GM23338 (cell line): Measurements from ENCODE around the gene PRDM2. TPM values are rescaled to one million over a fixed set of nuclear protein-coding genes. Genes with fewer than 3 reads are reported as not detected.

Source experiments
- ATAC-seq: fragments of 200-7000 bp; cut with Tn5 transposase; 3 replicates; pipeline ENCODE4 v1.9.1; 2020
- DNase-seq: peaks from one replicate; pipeline ENCODE4 v3.0.0-alpha.2; 2015; ENCODE audit warnings: low spot score
- H2AFZ ChIP-seq: fragments of 200-600 bp; sonication (generic); 2 replicates; pipeline ENCODE4 v1.8.0; 2016; ENCODE audit warnings: antibody characterized with exemption, mild to moderate bottlenecking, moderate library complexity
- H3F3A ChIP-seq: fragments of 200-600 bp; sonication (generic); replicated peaks from 2 replicates; pipeline ENCODE4 v1.8.0; 2017; ENCODE audit warnings: antibody characterized with exemption, mixed run types, low read depth
- H3K27ac ChIP-seq: fragments of 200-600 bp; sonication (generic); 2 replicates; pipeline ENCODE4 v1.6.1; 2016; ENCODE audit warnings: low read depth
- H3K27me3 ChIP-seq: fragments of 200-600 bp; sonication (generic); 2 replicates; pipeline ENCODE4 v1.8.0; 2016; ENCODE audit warnings: mild to moderate bottlenecking, mixed run types, moderate library complexity; ENCODE audit not compliant: insufficient read depth
- H3K36me3 ChIP-seq: fragments of 200-600 bp; sonication (generic); 2 replicates; pipeline ENCODE4 v1.8.0; 2016; ENCODE audit warnings: mild to moderate bottlenecking; ENCODE audit not compliant: insufficient read depth
- H3K4me1 ChIP-seq: fragments of 200-600 bp; sonication (generic); 2 replicates; pipeline ENCODE4 v1.8.0; 2016; ENCODE audit warnings: mild to moderate bottlenecking, moderate library complexity; ENCODE audit not compliant: insufficient read depth
- H3K4me2 ChIP-seq: fragments of 200-600 bp; sonication (generic); 2 replicates; pipeline ENCODE4 v1.7.1; 2017; ENCODE audit warnings: mixed run types
- H3K4me3 ChIP-seq: fragments of 200-600 bp; sonication (generic); 2 replicates; pipeline ENCODE4 v1.6.1; 2016; ENCODE audit warnings: mixed run types
- H3K79me2 ChIP-seq: fragments of 200-600 bp; sonication (generic); replicated peaks from 2 replicates; pipeline ENCODE4 v1.8.0; 2017; ENCODE audit warnings: mild to moderate bottlenecking; ENCODE audit not compliant: insufficient read depth
- H3K9me2 ChIP-seq: fragments of 200-600 bp; sonication (generic); 2 replicates; pipeline ENCODE4 v1.8.0; 2017; ENCODE audit not compliant: insufficient read depth
- H4K20me1 ChIP-seq: fragments of 200-600 bp; sonication (generic); replicated peaks from 2 replicates; pipeline ENCODE4 v1.8.0; 2017; ENCODE audit warnings: mild to moderate bottlenecking; ENCODE audit not compliant: insufficient read depth
- H3K27ac Mint-ChIP-seq: 2 replicates; pipeline ENCODE4 v1.8.0; 2020; ENCODE audit warnings: inconsistent platforms, mild to moderate bottlenecking, moderate library complexity, mixed read lengths
- H3K27me3 Mint-ChIP-seq: 3 replicates; pipeline ENCODE4 v1.8.0; 2022; ENCODE audit warnings: low read depth, mild to moderate bottlenecking, moderate library complexity, mixed read lengths, inconsistent platforms; ENCODE audit not compliant: insufficient read depth, poor library complexity
- H3K36me3 Mint-ChIP-seq: 3 replicates; pipeline ENCODE4 v1.8.0; 2021; ENCODE audit warnings: low read depth, mild to moderate bottlenecking, inconsistent platforms, moderate library complexity, mixed read lengths
- H3K4me1 Mint-ChIP-seq: 3 replicates; pipeline ENCODE4 v1.8.0; 2020; ENCODE audit warnings: mild to moderate bottlenecking, inconsistent platforms, mixed read lengths
- H3K4me3 Mint-ChIP-seq: 3 replicates; pipeline ENCODE4 v1.8.0; 2021; ENCODE audit warnings: moderate library complexity, mild to moderate bottlenecking, inconsistent platforms, mixed read lengths
- H3K9me3 Mint-ChIP-seq: 3 replicates; pipeline ENCODE4 v1.8.0; 2020; ENCODE audit warnings: moderate library complexity, mild to moderate bottlenecking, inconsistent platforms, mixed read lengths
- CREB1 ChIP-seq: fragments of 250-450 bp; sonication (Bioruptor Pico); IDR thresholded peaks from 2 replicates; pipeline ENCODE4 v1.5.0; 2020; ENCODE audit warnings: low read depth, mild to moderate bottlenecking, moderate library complexity
- ETS1 ChIP-seq: IDR thresholded peaks from 2 replicates; pipeline ENCODE4 v1.6.1; 2016; ENCODE audit warnings: antibody characterized with exemption
- EZH2phosphoT487 ChIP-seq: fragments of 200-600 bp; sonication (generic); IDR thresholded peaks from one replicate; pipeline ENCODE4 v1.8.1; 2018; ENCODE audit warnings: antibody characterized with exemption; ENCODE audit not compliant: unreplicated experiment
- JUNB ChIP-seq: IDR thresholded peaks from one replicate; pipeline ENCODE4 v1.6.1; 2016; ENCODE audit warnings: antibody characterized with exemption; ENCODE audit not compliant: unreplicated experiment
- NANOG ChIP-seq: IDR thresholded peaks from 2 replicates; pipeline ENCODE4 v1.6.1; 2016; ENCODE audit warnings: antibody characterized with exemption, borderline replicate concordance
- POLR2AphosphoS5 ChIP-seq: IDR thresholded peaks from 2 replicates; pipeline ENCODE4 v1.6.1; 2016; ENCODE audit warnings: antibody characterized with exemption, low read depth
- REST ChIP-seq: IDR thresholded peaks from one replicate; pipeline ENCODE4 v1.6.1; 2018; ENCODE audit warnings: antibody characterized with exemption; ENCODE audit not compliant: unreplicated experiment
- STAT1 ChIP-seq: IDR thresholded peaks from one replicate; pipeline ENCODE4 v1.6.1; 2016; ENCODE audit warnings: antibody characterized with exemption; ENCODE audit not compliant: unreplicated experiment
- ZNF114 ChIP-seq: fragments of 250-450 bp; sonication (Bioruptor Pico); IDR thresholded peaks from 2 replicates; pipeline ENCODE4 v1.5.0; 2020; ENCODE audit warnings: mild to moderate bottlenecking, moderate library complexity
- ZNF462 ChIP-seq: fragments of 250-450 bp; sonication (Bioruptor Pico); IDR thresholded peaks from 2 replicates; pipeline ENCODE4 v1.5.0; 2020; ENCODE audit warnings: mild to moderate bottlenecking, moderate library complexity
- polyA plus RNA-seq: library from polyadenylated mRNA; unstranded; fragments of >200 nt; fragmentation: Nextera tagmentation; extraction: Ambion mirVana; gene quantifications from 2 replicates; pipeline ENCODE4 v1.2.1, GENCODE V29; 2016
- total RNA-seq: library from RNA; depleted of rRNA; stranded (reverse); fragments of >200 nt; shearing (Covaris generic); gene quantifications from 2 replicates; pipeline ENCODE4 v1.2.3, GENCODE V29; 2014

The PRDM2 gene
- total and polyA plus RNA-seq, 2 experiments from 2014 or later: 11.6 to 28.3 TPM

DNA sequence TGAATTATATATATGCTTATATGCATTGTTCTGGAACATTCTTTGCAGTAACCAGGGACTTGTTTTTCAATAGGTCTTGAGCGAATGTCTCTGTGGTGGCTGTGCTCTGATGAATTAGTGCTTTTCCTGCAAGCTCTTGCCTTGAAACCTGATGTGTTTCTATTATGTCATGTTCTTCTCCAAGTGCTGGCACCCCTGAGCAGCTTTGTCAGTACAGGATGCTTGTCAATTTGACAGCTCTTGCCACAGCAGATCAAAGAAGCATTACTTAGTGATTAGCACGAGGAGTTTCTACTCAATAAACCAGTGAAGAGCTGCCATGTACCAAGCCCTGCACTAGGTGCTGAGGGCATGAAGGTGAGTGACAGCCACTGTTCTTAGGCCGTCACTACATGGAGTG is 171.9 kb downstream of the PRDM2 start (continued):
- TF ChIP-seq REST (no peak), ETS1 (no peak), EZH2phosphoT487 (no peak)

DNA sequence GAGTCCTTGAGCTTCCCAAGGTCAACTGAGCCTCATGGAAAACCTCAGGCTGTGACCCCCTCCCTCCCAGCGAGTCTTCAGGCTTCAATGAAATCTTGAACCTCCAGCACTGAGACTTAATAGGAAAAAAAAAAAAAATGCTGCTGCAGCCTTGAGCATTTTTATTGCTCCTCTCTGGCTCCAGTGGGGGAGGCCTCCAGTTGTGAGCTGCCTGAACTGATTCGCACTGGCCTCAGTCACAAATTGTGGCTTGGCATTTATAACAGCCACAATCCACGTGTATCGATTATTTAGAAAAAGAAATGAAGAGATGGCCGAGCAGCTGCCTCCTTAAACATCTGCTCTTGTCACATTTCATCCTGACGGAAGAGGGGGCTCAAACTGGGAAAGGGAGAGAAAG is 173.0 kb downstream of the PRDM2 start:
- Mint-ChIP-seq H3K27ac (no peak overlapping the region), H3K36me3 (peaks cover 2% of the 10 kb centered on the region; the same call in 1 of the 3 replicates), H3K4me1 (peaks cover 6% of the 10 kb centered on the region), H3K9me3 (peaks cover 2% of the 10 kb centered on the region; the same call in 2 of the 3 replicates), H3K4me3 (no peak overlapping the region), H3K27me3 (peaks cover 10% of the 10 kb centered on the region)
- Histone ChIP-seq H3K4me2 (0 out of 2 replicates have a peak overlapping the region, but pooled peaks have one; percentile 20), H3K9me2 (no peaks in the 10 kb centered on the region), H3K4me3 (no peak overlapping the region), H3K4me1 (no peaks in the 10 kb centered on the region), H3K27ac (no peak overlapping the region), H3K36me3 (no peaks in the 10 kb centered on the region), H4K20me1 (no peaks in the 10 kb centered on the region), H3F3A (no peaks in the 10 kb centered on the region), H3K27me3 (no peaks in the 10 kb centered on the region), H3K79me2 (no peaks in the 10 kb centered on the region), H2AFZ (no peak overlapping the region; the same call in 1 of the 2 replicates)
- TF ChIP-seq JUNB: no peak
- TF ChIP-seq POLR2AphosphoS5: no peak
- no peak for TF ChIP-seq ZNF462 (CRISPR knock-in tag)
- TF ChIP-seq CREB1: no peak
- TF ChIP-seq REST: no peak
- no peak for TF ChIP-seq STAT1
- TF ChIP-seq ZNF114 (CRISPR knock-in tag): no peak
- TF ChIP-seq NANOG: no peak
- no peak for TF ChIP-seq EZH2phosphoT487
- ATAC-seq: no peak
- DNase-seq: no peak
